H1 (cell line): ENCODE results near the gene SERPINA12. TPM values are rescaled to one million over a fixed set of nuclear protein-coding genes. Genes with fewer than 3 reads are reported as not detected.
A peak's percentile ranks its signal among the peaks of the same experiment; 100 is the strongest.

ENCODE experiments used
- CTCF ChIA-PET: fragments of 300-600 bp; sonication (Branson Sonifier 250); formaldehyde crosslinking; loops from one replicate; lab custom pipeline; 2021; ENCODE audit not compliant: partially characterized antibody; lab: Charles Lee
- POLR2A ChIA-PET: fragments of 300-600 bp; sonication (Branson Sonifier 250); formaldehyde crosslinking; loops from one replicate; lab custom pipeline; 2021; ENCODE audit warnings: inconsistent platforms; ENCODE audit not compliant: partially characterized antibody; lab: Charles Lee
- DNase-seq, 2 experiments: peaks; one replicate each; pipeline versions ENCODE4 v3.0.0 to v3.0.0-alpha.2; 2010 to 2022; ENCODE audit warnings: low spot score in 2 of 2, low read depth in 1 of 2, mixed read lengths in 1 of 2
- FAIRE-seq: peaks from 2 replicates; lab custom pipeline; 2011; peaks lifted over from hg19 to GRCh38; lab: Jason Lieb, UNC
- H2AFZ ChIP-seq: 2 replicates; pipeline ENCODE4 v1.8.1; 2012; ENCODE audit warnings: low read length, inconsistent platforms
- H2AK5ac ChIP-seq: 2 replicates; pipeline ENCODE4 v1.6.1; 2013; ENCODE audit warnings: low read depth, low read length
- H2BK120ac ChIP-seq: replicated peaks from 2 replicates; pipeline ENCODE3; 2013; ENCODE audit warnings: low read depth, low read length, inconsistent platforms
- H2BK12ac ChIP-seq: 2 replicates; pipeline ENCODE4 v1.6.1; 2013; ENCODE audit warnings: low read depth, low read length
- H2BK15ac ChIP-seq: 2 replicates; pipeline ENCODE4 v1.6.1; 2013; ENCODE audit warnings: low read length
- H2BK20ac ChIP-seq: 2 replicates; pipeline ENCODE4 v1.6.1; 2013; ENCODE audit warnings: low read length
- H2BK5ac ChIP-seq: 2 replicates; pipeline ENCODE4 v1.6.1; 2013; ENCODE audit warnings: low read depth, low read length
- H3K14ac ChIP-seq: 2 replicates; pipeline ENCODE4 v1.6.1; 2013; ENCODE audit warnings: inconsistent platforms; ENCODE audit not compliant: insufficient read length
- H3K18ac ChIP-seq: 2 replicates; pipeline ENCODE4 v1.6.1; 2013; ENCODE audit warnings: low read length; ENCODE audit errors: extremely low read depth
- H3K23ac ChIP-seq: 2 replicates; pipeline ENCODE4 v1.6.1; 2013; ENCODE audit warnings: inconsistent platforms; ENCODE audit not compliant: insufficient read length
- H3K23me2 ChIP-seq: 2 replicates; pipeline ENCODE4 v1.6.1; 2013; ENCODE audit warnings: low read depth, low read length
- H3K27ac ChIP-seq: 2 replicates; pipeline ENCODE4 v1.6.1; 2011; ENCODE audit warnings: low read depth, low read length, inconsistent platforms
- H3K27me3 ChIP-seq, 4 experiments: replicated peaks in 1 of 4; 1 replicate in 1 of 4; 2 replicates in 3 of 4; pipeline versions ENCODE4 v1.6.1 to v1.8.1; 2011 to 2013; ENCODE audit warnings: low read length in 3 of 4, mild to moderate bottlenecking in 3 of 4, inconsistent platforms in 2 of 4, mixed read lengths in 2 of 4, moderate library complexity in 1 of 4; ENCODE audit not compliant: control insufficient read depth in 3 of 4, insufficient read depth in 3 of 4; ENCODE audit errors: extremely low read depth in 1 of 4
- H3K36me3 ChIP-seq, 4 experiments: 2 replicates each; pipeline versions ENCODE4 v1.6.1 to v1.8.1; 2011 to 2013; ENCODE audit warnings: mild to moderate bottlenecking in 4 of 4, low read length in 3 of 4, moderate library complexity in 2 of 4, control low read depth in 1 of 4, inconsistent platforms in 1 of 4; ENCODE audit not compliant: insufficient read depth in 4 of 4, control insufficient read depth in 2 of 4
- H3K4ac ChIP-seq: replicated peaks from 2 replicates; pipeline ENCODE3; 2013; ENCODE audit warnings: low read length, low read depth, mixed read lengths, inconsistent platforms; ENCODE audit not compliant: insufficient read length
- H3K4me1 ChIP-seq, 4 experiments: replicated peaks in 1 of 4; 1 replicate in 1 of 4; 2 replicates in 3 of 4; pipeline versions ENCODE4 v1.6.1 to v1.8.1; 2011 to 2013; ENCODE audit warnings: low read length in 3 of 4, inconsistent platforms in 2 of 4, mixed read lengths in 1 of 4; ENCODE audit not compliant: insufficient read depth in 4 of 4, control insufficient read depth in 3 of 4
- H3K4me2 ChIP-seq, 2 experiments: 2 replicates each; pipeline versions ENCODE4 v1.6.1 to v1.8.1; 2011 to 2013; ENCODE audit warnings: low read depth in 2 of 2, low read length in 2 of 2, control low read depth in 1 of 2, inconsistent platforms in 1 of 2, mild to moderate bottlenecking in 1 of 2; ENCODE audit not compliant: insufficient read depth in 1 of 2
- H3K4me3 ChIP-seq, 4 experiments: fragments of 200-600, 300-600 bp in 1 of 4; sonication (generic), shearing (Covaris generic), sonication (Bioruptor Twin) in 1 of 4; 2 replicates each; pipeline versions ENCODE4 v1.5.1 to v1.8.1; 2011 to 2016; ENCODE audit warnings: low read length in 4 of 4, low read depth in 3 of 4, control low read depth in 2 of 4, inconsistent platforms in 2 of 4, mild to moderate bottlenecking in 2 of 4, mixed read lengths in 1 of 4, moderate library complexity in 1 of 4; ENCODE audit not compliant: insufficient read depth in 2 of 4; ENCODE audit errors: extremely low read depth in 1 of 4
- H3K56ac ChIP-seq: replicated peaks from 2 replicates; pipeline ENCODE3; 2013; ENCODE audit warnings: low read depth, mild to moderate bottlenecking, mixed read lengths, low read length, inconsistent platforms; ENCODE audit not compliant: insufficient read length
- H3K79me1 ChIP-seq: 2 replicates; pipeline ENCODE4 v1.6.1; 2013; ENCODE audit warnings: low read depth, low read length, control low read depth
- H3K79me2 ChIP-seq, 2 experiments: 2 replicates each; pipeline versions ENCODE4 v1.6.1 to v1.8.1; 2012 to 2013; ENCODE audit warnings: low read length in 2 of 2, mild to moderate bottlenecking in 2 of 2, inconsistent platforms in 1 of 2; ENCODE audit not compliant: insufficient read depth in 2 of 2, control insufficient read depth in 1 of 2
- H3K9ac ChIP-seq, 4 experiments: replicated peaks in 1 of 4; 1 replicate in 1 of 4; 2 replicates in 3 of 4; pipeline versions ENCODE4 v1.6.1 to v1.8.1; 2011 to 2013; ENCODE audit warnings: low read depth in 3 of 4, low read length in 3 of 4, control low read depth in 2 of 4, mild to moderate bottlenecking in 2 of 4, moderate library complexity in 2 of 4, inconsistent platforms in 1 of 4; ENCODE audit errors: extremely low read depth in 1 of 4
- H3K9me3 ChIP-seq, 2 experiments: 2 replicates each; pipeline versions ENCODE4 v1.6.1 to v1.8.1; 2012 to 2013; ENCODE audit warnings: mild to moderate bottlenecking in 2 of 2, moderate library complexity in 2 of 2, control low read depth in 1 of 2, inconsistent platforms in 1 of 2, low read depth in 1 of 2, low read length in 1 of 2, mixed read lengths in 1 of 2; ENCODE audit not compliant: insufficient read depth in 2 of 2
- H4K20me1 ChIP-seq, 2 experiments: replicated peaks in 1 of 2; 2 replicates each; pipeline versions ENCODE3 to v1.8.1; 2011 to 2013; ENCODE audit warnings: inconsistent platforms in 2 of 2, low read length in 2 of 2, mild to moderate bottlenecking in 1 of 2; ENCODE audit not compliant: insufficient read depth in 2 of 2, control insufficient read depth in 1 of 2
- H4K5ac ChIP-seq: 2 replicates; pipeline ENCODE4 v1.6.1; 2013; ENCODE audit warnings: low read length, low read depth, mixed read lengths, inconsistent platforms; ENCODE audit not compliant: insufficient read length
- H4K8ac ChIP-seq: 2 replicates; pipeline ENCODE4 v1.8.0; 2013; ENCODE audit warnings: mild to moderate bottlenecking, moderate library complexity, low read length, inconsistent platforms; ENCODE audit not compliant: insufficient read depth; ENCODE audit errors: extremely low read depth
- H4K91ac ChIP-seq: replicated peaks from 2 replicates; pipeline ENCODE3; 2013; ENCODE audit warnings: low read length, mixed read lengths, inconsistent platforms; ENCODE audit not compliant: insufficient read length
- BRCA1 ChIP-seq: IDR thresholded peaks from 2 replicates; pipeline ENCODE4 v1.6.1; 2012; ENCODE audit warnings: low read depth, low read length, improper control_type of control experiment
- CTCF ChIP-seq, 3 experiments: IDR thresholded peaks; 1 replicate in 2 of 3; 2 replicates in 1 of 3; pipeline versions ENCODE4 v1.5.1 to v1.6.1; 2011; ENCODE audit warnings: low read length in 3 of 3, mild to moderate bottlenecking in 3 of 3, inconsistent platforms in 2 of 3, low read depth in 1 of 3, moderate library complexity in 1 of 3; ENCODE audit not compliant: insufficient read depth in 1 of 3; ENCODE audit errors: control extremely low read depth in 1 of 3
- FOSL1 ChIP-seq: IDR thresholded peaks from 2 replicates; pipeline ENCODE4 v1.6.1; 2011; ENCODE audit warnings: mild to moderate bottlenecking, low read depth, low read length, moderate library complexity; ENCODE audit not compliant: insufficient read depth
- PHF8 ChIP-seq: fragments of 200-600 bp; sonication (generic); conservative IDR thresholded peaks from 2 replicates; pipeline ENCODE4 v1.7.1; 2012; ENCODE audit warnings: low read depth, mild to moderate bottlenecking, inconsistent platforms, low read length, moderate library complexity
- POLR2A ChIP-seq, 2 experiments: IDR thresholded peaks; 1 replicate in 1 of 2; 2 replicates in 1 of 2; pipeline ENCODE4 v1.6.1; 2011; ENCODE audit warnings: low read depth in 2 of 2, low read length in 2 of 2, mild to moderate bottlenecking in 2 of 2; ENCODE audit errors: control extremely low read depth in 1 of 2
- SIN3A ChIP-seq, 2 experiments: IDR thresholded peaks in 1 of 2; conservative IDR thresholded peaks in 1 of 2; 2 replicates each; pipeline ENCODE4 v1.6.1; 2011 to 2012; ENCODE audit warnings: low read length in 2 of 2, improper control_type of control experiment in 1 of 2, low read depth in 1 of 2, mild to moderate bottlenecking in 1 of 2
- TAF7 ChIP-seq: optimal IDR thresholded peaks from 2 replicates; pipeline ENCODE3; 2011; ENCODE audit warnings: low read depth, mild to moderate bottlenecking, inconsistent platforms, low read length, moderate library complexity, borderline replicate concordance
- USF2 ChIP-seq: IDR thresholded peaks from 2 replicates; pipeline ENCODE4 v1.6.1; 2011; ENCODE audit warnings: low read length, improper control_type of control experiment
- WGBS, 2 experiments: shearing (Covaris generic) in 1 of 2; methylation state at CpG; one replicate each; pipeline versions ENCODE4 v1.1.6 to v1.1.7; 2013 to 2015; ENCODE audit warnings: low lambda C conversion rate in 2 of 2, mixed read lengths in 2 of 2, inconsistent platforms in 1 of 2, low coverage in 1 of 2, missing lambda C conversion rate in 1 of 2; ENCODE audit not compliant: insufficient replicate concordance in 2 of 2, insufficient coverage in 1 of 2, insufficient read length in 1 of 2; ENCODE audit errors: extremely low coverage in 1 of 2, missing lambda C conversion rate in 1 of 2; 5-methylcytosine and 5-hydroxymethylcytosine counted together
- polyA plus RNA-seq, 7 experiments: library from polyadenylated mRNA; depleted of rRNA in 3 of 7; stranded (reverse) in 5 of 7; unstranded in 2 of 7; fragments of >200 nt in 5 of 7; fragments of 200-250 nt in 2 of 7; gene quantifications; 1 replicate in 5 of 7; 2 replicates in 1 of 7; 4 replicates in 1 of 7; pipeline versions ENCODE4 v1.2.1 to v1.2.3, GENCODE V29; 2011 to 2013; ENCODE audit warnings: missing spikeins in 2 of 7, mixed read lengths in 2 of 7
- total RNA-seq: library from RNA; stranded (reverse); fragmentation: NEBNext Ultra II Directional; extraction: Animal tissue kit (Norgen Biotek cat#: 25700); gene quantifications from 2 replicates; pipeline ENCODE4 v1.2.1, GENCODE V29; 2021

SERPINA12 gene
- total and polyA plus RNA-seq, 2 of the 8 experiments (the other 6 are each of a cell fraction or from before 2014, with no cell fraction given) = not detected

GRCh38 chr14:94439453-94440057, 69.7 kb downstream of the SERPINA12 start:
- 90% methylated on average over 5 of the region's 5 CpGs; no CpG with 5 or more reads in 1 of the 2 experiments for WGBS, 2 experiments
- no peak overlapping the region for H4K5ac ChIP-seq
- no peaks in the 10 kb centered on the region for H3K36me3 ChIP-seq
- no peak overlapping the region for H2BK12ac ChIP-seq
- peaks cover 0 to 3% of the 10 kb centered on the region in 2 experiments; a peak in 1 of 4 replicates for H3K9me3 ChIP-seq
- no peak overlapping the region for H3K23ac ChIP-seq
- no peak overlapping the region for H3K4me3 ChIP-seq
- no peak overlapping the region for H4K8ac ChIP-seq
- no peaks in the 10 kb centered on the region for H4K20me1 ChIP-seq
- no peak for DNase-seq
- H3K27ac ChIP-seq = no peak overlapping the region
- no peaks in the 10 kb centered on the region; the same call in 1 of the 2 replicates for H3K79me1 ChIP-seq
- H3K14ac ChIP-seq = no peak overlapping the region
- H3K79me2 ChIP-seq = no peaks in the 10 kb centered on the region
- H4K91ac ChIP-seq = no peak overlapping the region
- H2AK5ac ChIP-seq = no peak overlapping the region
- ChIA-PET CTCF (interaction anchor here (1.0 to 2.4 kb wide), 8 partner anchors 11 to 110 kb away, joined by 3 to 14 read pairs (median 4); no protein-coding TSS in a partner anchor), POLR2A (no interaction called here)
- no peaks in the 10 kb centered on the region for H3K23me2 ChIP-seq
- H2BK20ac ChIP-seq = 0 out of 2 replicates have a peak overlapping the region, but pooled peaks have one; percentile 40
- H3K56ac ChIP-seq = no peak overlapping the region
- H2BK5ac ChIP-seq = no peak overlapping the region
- H2BK120ac ChIP-seq = no peak overlapping the region
- H2AFZ ChIP-seq = no peak overlapping the region
- no peak overlapping the region for H3K18ac ChIP-seq
- no peak overlapping the region for H3K4ac ChIP-seq
- no peak for FAIRE-seq
- H3K9ac ChIP-seq = no peak overlapping the region
- H3K4me1 ChIP-seq = no peaks in the 10 kb centered on the region
- no peak overlapping the region for H3K4me2 ChIP-seq
- H3K27me3 ChIP-seq = no peaks in the 10 kb centered on the region; a peak in 1 of 7 replicates
- TF ChIP-seq SIN3A (conservative IDR thresholded peaks at IDR 0.05 in 1 of 2, IDR thresholded peaks at IDR 0.05 in 1 of 2; ENCODE audit: low read depth in 1 of 2, low read length in 2 of 2) (no peak), BRCA1 (no peak), PHF8 (no peak), CTCF (IDR thresholded peaks at IDR 0.05; ENCODE audit: control extremely low read depth in 1 of 3, insufficient read depth in 1 of 3, low read depth in 1 of 3, low read length in 3 of 3) (peak; percentile 22 to 40 (median 23); a peak in 3 of 4 replicates), POLR2A (IDR thresholded peaks at IDR 0.05; ENCODE audit: control extremely low read depth in 1 of 2, low read depth in 2 of 2, low read length in 2 of 2) (no peak), FOSL1 (no peak), USF2 (no peak), TAF7 (no peak)
- no peak overlapping the region for H2BK15ac ChIP-seq
